SKM-1 (cell line): ENCODE data around the gene PRSS1.
A peak's percentile ranks its signal among the peaks of the same experiment; 100 is the strongest.
"Not testable (repeated sequence)": the region's sequence is repeated elsewhere in the genome, so short reads cannot be mapped to it uniquely, and the experiment has no call there.

Experiments
- DNase-seq: peaks from one replicate; lab custom pipeline; 2025; ENCODE audit not compliant: unreplicated experiment; lab: John Stamatoyannopoulos, UW

PRSS1 gene

DNA sequence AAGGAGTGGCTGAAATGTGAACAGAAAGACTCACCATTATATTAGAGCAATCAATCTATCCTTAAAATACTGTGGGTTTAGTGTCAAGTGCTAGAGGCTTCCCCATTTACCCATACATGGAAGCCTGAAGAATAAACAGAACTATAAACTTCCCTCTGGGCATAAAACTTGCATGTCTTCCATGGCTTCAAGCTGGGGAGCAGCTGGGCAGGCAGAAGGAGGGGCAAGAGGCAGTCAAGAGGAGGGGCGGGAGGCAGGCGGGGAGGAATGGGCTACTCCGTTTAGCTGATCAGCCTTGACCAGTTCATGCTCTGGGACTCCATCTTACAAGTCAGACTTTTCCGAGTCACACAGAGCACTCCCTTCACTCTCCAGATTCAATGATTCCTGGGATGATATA, 3.5 kb upstream of the PRSS1 start:
- DNase-seq, result no peak

- peak; percentile 19 for DNase-seq
Observed at GRCh38 chr7:142746264-142746663, 3.0 kb upstream of the PRSS1 start.

- not testable (repeated sequence) for DNase-seq
Observed at GRCh38 chr7:142748410-142748809, 862 bp upstream of the PRSS1 start.

DNA sequence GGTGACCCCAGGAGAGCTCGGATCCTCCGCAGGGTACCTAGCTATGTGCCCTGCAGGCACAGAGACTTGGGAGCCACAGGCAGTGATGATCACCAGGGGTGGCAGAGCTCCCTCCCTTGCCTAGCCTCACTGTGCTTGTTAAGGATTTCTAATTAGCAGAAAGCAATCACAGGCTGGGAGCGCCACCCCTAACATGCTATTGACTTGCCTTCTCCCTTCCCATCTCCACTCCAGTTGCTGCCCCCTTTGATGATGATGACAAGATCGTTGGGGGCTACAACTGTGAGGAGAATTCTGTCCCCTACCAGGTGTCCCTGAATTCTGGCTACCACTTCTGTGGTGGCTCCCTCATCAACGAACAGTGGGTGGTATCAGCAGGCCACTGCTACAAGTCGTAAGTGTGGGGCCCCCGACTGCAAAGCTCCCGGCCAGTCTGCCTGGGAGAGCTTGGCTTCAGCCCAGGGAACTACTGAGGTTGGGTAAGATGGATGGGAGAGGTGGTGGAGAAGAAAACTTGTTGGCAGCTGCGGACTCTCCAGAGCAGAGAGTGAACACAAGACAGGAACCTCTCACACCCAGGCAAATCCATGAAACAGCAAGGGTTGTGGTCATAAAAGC, 1.2 kb downstream of the PRSS1 start:
- no peak for DNase-seq

GRCh38 chr7:142751526-142752175, 2.4 kb downstream of the PRSS1 start:
- DNase-seq, result not testable (repeated sequence)

- DNase-seq, result no peak
Observed at GRCh38 chr7:142752376-142753225, 3.3 kb downstream of the PRSS1 start.

DNA sequence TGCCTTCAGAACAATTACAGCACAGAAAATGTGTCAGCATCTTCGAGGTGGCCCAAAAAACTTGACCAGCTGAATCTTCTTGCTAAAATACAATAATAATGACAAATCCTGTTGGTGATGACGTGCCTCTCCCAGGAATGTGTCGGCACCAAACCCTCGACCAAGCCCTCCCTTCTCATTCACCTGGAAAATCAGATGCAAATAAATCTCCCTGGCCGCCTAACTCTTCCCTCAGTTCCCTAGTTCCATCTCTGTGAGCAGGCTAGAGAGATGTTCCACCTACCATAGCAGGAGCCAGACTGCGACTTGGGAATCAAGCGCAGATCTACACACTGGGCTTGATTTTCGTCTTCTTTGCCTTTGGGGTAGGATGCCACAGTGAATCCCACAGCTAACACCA, 4.1 kb downstream of the PRSS1 start:
- DNase-seq, result no peak

DNA sequence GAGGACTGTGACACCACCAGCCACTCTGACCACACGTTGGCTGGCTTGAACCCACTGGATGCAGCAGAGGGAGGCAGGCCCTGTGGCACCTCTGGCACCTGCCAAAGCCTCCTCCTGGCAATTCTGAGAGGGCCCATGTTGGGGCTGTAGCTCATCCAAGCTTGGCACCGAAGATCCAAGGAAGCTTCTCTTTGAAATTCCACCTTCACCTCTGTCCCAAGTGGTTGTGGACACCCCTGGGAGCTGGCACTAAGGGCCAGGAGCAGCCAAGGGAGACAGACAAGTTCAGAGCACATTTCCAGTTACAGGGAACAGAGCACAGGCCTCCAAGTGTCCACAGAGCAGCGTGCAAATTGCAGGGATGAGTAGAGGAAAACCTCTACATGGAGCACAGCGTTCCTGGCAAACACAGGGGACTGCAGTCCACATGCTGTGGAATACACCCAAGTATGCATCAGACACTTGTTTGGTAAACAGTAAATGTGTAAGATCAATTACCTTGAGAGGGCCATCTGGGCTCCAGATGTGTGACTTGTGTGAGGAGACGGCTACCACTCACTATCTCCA, 4.7 kb downstream of the PRSS1 start:
- not testable (repeated sequence) for DNase-seq

DNA sequence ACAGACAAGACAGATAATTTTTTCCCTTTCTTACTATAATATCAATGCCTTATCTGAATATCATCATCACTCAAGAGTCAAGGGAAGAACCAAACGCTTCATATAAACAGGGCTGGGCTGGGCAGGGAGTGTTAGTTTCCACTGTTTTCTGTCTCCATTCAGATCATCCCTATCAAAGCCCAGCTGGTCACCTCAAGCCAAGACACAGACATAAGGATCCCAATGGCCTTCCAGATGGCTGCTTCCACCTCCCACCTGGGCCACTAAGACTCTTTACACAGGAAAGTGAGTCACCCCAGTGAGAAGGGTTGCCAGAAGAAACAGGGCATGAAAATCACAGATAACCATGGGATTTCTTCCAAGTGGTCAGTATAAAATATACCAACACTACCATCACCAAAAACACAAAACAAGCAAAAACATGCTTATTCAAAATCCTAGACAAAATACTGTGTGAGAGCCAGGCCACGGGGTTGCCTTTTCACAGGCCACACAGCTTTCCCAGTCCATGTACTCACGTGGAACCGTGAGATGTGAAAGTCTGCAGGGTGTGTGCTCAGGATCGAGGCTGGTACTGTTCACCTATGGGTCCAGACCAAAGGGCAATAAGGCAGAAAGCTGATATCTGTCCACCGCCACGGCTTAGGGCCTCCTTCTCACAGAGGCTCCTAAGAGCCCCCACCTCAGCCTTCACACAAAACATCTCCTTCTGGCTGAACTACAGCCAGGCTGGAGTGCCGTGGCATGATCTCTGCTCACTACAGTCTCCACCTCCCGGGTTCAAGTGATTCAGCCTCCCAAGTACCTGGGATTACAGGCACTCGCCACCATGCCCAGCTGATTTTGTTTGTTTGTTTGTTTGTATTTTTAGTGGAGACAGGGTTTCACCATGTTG, 5.7 kb downstream of the PRSS1 start:
- no peak for DNase-seq

GRCh38 chr7:142758312-142758711, 9.0 kb downstream of the PRSS1 start:
- DNase-seq, result not testable (repeated sequence)

DNA sequence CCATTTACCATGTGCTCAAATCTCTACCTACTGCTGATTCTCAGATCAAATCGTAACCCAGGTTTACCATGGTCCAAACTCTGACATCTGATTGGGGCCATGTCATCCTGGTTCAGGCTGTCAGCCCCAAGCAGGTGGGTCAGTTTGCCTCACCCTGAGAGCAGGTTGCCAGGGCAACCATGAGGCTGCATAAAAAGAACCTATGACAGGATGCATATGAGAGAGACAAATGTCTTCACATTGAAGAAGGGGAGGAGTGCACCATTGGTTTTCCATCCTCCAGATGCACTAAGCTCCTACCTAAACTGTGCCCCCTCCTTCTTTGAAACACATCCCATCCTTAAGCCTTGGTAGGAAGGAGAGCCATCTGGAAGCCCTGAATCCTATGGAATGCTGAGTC, 10.2 kb downstream of the PRSS1 start:
- DNase-seq, result no peak

GRCh38 chr7:142760071-142760642, 10.9 kb downstream of the PRSS1 start:
- no peak for DNase-seq

GRCh38 chr7:142761606-142762005, 12.3 kb downstream of the PRSS1 start:
- DNase-seq, result not testable (repeated sequence)

- DNase-seq, result no peak
Observed at GRCh38 chr7:142762104-142762503, 12.8 kb downstream of the PRSS1 start.

DNA sequence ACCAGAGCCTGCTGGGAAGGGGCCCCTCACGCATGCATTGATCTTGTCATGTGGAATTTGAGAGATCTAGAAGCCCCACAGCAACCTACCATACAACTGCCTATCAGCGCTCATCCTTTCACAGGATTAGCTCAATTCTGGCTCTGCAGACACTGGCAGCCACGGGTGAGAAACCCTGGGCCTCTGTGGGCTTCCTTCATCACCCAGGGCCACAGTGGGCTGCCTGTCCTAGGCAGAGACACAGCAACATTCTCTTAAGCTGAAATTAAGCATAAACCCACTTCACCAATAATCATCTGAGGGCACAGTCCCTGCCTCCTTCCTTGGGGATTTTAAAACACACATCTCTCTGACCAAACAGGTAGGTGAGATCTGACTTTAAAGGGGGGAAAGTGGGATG, 18.2 kb downstream of the PRSS1 start:
- no peak for DNase-seq

GRCh38 chr7:142767861-142768260, 18.6 kb downstream of the PRSS1 start:
- no peak for DNase-seq

DNA sequence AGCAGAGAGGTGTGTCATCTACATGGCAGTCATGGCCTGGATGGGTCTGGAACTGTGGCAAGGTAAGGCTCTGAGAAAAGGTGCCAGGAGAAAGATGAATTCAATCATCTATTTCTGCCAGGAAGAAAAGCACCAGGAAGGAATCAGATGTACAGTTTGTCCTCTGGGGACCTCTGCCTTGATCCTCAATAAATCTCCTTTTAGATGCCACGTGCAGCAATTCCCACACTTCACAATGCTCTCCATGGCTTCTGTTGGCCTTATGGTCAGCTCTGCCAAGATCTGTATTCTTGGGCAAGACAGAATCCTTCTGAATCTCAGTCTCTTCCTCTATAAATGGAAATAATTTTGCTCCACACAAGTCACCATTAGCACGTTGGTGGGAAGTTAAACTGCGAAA, 19.6 kb downstream of the PRSS1 start:
- DNase-seq, result not testable (repeated sequence)

- DNase-seq, result no peak
Observed at GRCh38 chr7:142770661-142771352, 21.5 kb downstream of the PRSS1 start, which contains the start of gene PRSS2. Gene PRSS2 (plus strand): TSS chr7:142770970. CDS start chr7:142770983, 13 bp downstream.

DNA sequence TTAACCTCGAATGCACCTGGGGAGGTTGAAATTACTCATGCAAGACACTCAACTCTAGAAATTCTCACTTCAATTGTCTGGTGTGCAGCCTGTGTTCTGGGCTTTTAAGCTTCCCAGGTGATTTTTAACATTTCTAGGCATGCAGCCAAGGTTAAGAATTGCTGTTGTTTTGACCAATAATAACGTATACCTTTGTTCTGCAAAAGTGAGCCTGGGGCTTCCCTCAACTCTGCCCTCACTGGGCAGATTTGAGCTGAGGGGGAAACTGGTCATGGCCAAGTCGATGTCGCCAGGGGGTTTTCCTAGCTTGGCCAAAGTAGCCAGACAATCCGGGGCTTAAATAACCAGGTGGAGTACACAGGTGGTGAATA, 22.1 kb downstream of the PRSS1 start:
- no peak for DNase-seq

- DNase-seq, result no peak
Observed at GRCh38 chr7:142772051-142772450, 22.8 kb downstream of the PRSS1 start.
